Neutrophil (primary cell): ENCODE measurements around the gene SALL1.

Experiments
- H3K27ac ChIP-seq: fragments of 200-600 bp; sonication (generic); 2 replicates; pipeline ENCODE4 v1.5.1; 2016; ENCODE audit warnings: mild to moderate bottlenecking, moderate library complexity
- H3K27me3 ChIP-seq: fragments of 200-600 bp; sonication (generic); 2 replicates; pipeline ENCODE4 v1.6.0; 2016; ENCODE audit warnings: mild to moderate bottlenecking
- H3K36me3 ChIP-seq: fragments of 200-600 bp; sonication (generic); 2 replicates; pipeline ENCODE4 v1.5.1; 2017
- H3K4me1 ChIP-seq, 2 experiments: fragments of 200-600 bp in 1 of 2; sonication (generic) in 1 of 2; 1 replicate in 1 of 2; 2 replicates in 1 of 2; pipeline versions ENCODE4 v1.5.1 to v1.6.1; 2013 to 2016; ENCODE audit warnings: low read depth in 1 of 2, low read length in 1 of 2, mild to moderate bottlenecking in 1 of 2, moderate library complexity in 1 of 2; ENCODE audit not compliant: control insufficient read depth in 1 of 2, insufficient read depth in 1 of 2
- H3K4me3 ChIP-seq, 2 experiments: fragments of 200-600 bp in 1 of 2; sonication (generic) in 1 of 2; 1 replicate in 1 of 2; 2 replicates in 1 of 2; pipeline ENCODE4 v1.5.1; 2013 to 2016; ENCODE audit warnings: low read depth in 1 of 2, low read length in 1 of 2, mild to moderate bottlenecking in 1 of 2, moderate library complexity in 1 of 2
- H3K9me3 ChIP-seq: fragments of 200-600 bp; sonication (generic); 2 replicates; pipeline ENCODE4 v1.5.1; 2016
- CTCF ChIP-seq: fragments of 200-600 bp; sonication (generic); IDR thresholded peaks from 2 replicates; pipeline ENCODE4 v1.5.1; 2016; ENCODE audit warnings: antibody characterized with exemption

The SALL1 gene

GRCh38 chr16:51181503-51181811 lies 30.4 kb upstream of the SALL1 start:
- peaks cover 5% of the 10 kb centered on the region for H3K27me3 ChIP-seq
- no peak overlapping the region for H3K4me3 ChIP-seq
- H3K9me3 ChIP-seq, result no peaks in the 10 kb centered on the region
- TF ChIP-seq CTCF, result no peak
- H3K4me1 ChIP-seq, result no peaks in the 10 kb centered on the region
- H3K27ac ChIP-seq, result no peak overlapping the region
- no peaks in the 10 kb centered on the region for H3K36me3 ChIP-seq

- no peaks in the 10 kb centered on the region for H3K36me3 ChIP-seq
- no peak for TF ChIP-seq CTCF
- H3K4me1 ChIP-seq, result no peaks in the 10 kb centered on the region
- no peak overlapping the region for H3K4me3 ChIP-seq
- H3K27me3 ChIP-seq, result peaks cover 5% of the 10 kb centered on the region
- no peaks in the 10 kb centered on the region for H3K9me3 ChIP-seq
- H3K27ac ChIP-seq, result no peak overlapping the region
Observed at GRCh38 chr16:51180719-51181502, 29.8 kb upstream of the SALL1 start.

GRCh38 chr16:51175081-51175480 lies 24.0 kb upstream of the SALL1 start:
- no peaks in the 10 kb centered on the region for H3K27me3 ChIP-seq
- no peaks in the 10 kb centered on the region for H3K36me3 ChIP-seq
- H3K9me3 ChIP-seq, result no peaks in the 10 kb centered on the region
- no peak overlapping the region for H3K4me3 ChIP-seq
- no peak overlapping the region for H3K27ac ChIP-seq
- TF ChIP-seq CTCF, result no peak
- H3K4me1 ChIP-seq, result no peaks in the 10 kb centered on the region

GRCh38 chr16:51172368-51172767 lies 21.3 kb upstream of the SALL1 start:
- H3K9me3 ChIP-seq, result no peaks in the 10 kb centered on the region
- no peaks in the 10 kb centered on the region for H3K4me1 ChIP-seq
- no peak overlapping the region for H3K27ac ChIP-seq
- H3K36me3 ChIP-seq, result no peaks in the 10 kb centered on the region
- TF ChIP-seq CTCF, result no peak
- H3K4me3 ChIP-seq, result no peak overlapping the region
- no peaks in the 10 kb centered on the region for H3K27me3 ChIP-seq

- TF ChIP-seq CTCF, result no peak
- no peak overlapping the region for H3K27ac ChIP-seq
Observed at GRCh38 chr16:51168755-51169154, 17.7 kb upstream of the SALL1 start.

More at GRCh38 chr16:51168755-51169154, 17.7 kb upstream of the SALL1 start:
- Histone ChIP-seq H3K9me3 (no peaks in the 10 kb centered on the region), H3K27me3 (peaks cover 2% of the 10 kb centered on the region), H3K4me3 (no peak overlapping the region), H3K4me1 (no peaks in the 10 kb centered on the region), H3K36me3 (no peaks in the 10 kb centered on the region)
